ENCODE data around the gene SYNE1.

The SYNE1 gene

GRCh38 chr6:152420696-152421095, 216.5 kb downstream of the SYNE1 start:
- H4K20me1 ChIP-seq (ENCODE audit: low read depth, low read length) = no peaks in the 10 kb centered on the region
- no peak overlapping the region for H3K9ac ChIP-seq (ENCODE audit: low read length)
- H3K4me3 ChIP-seq (ENCODE audit: insufficient read depth, low read length, poor library complexity, severe bottlenecking) = no peak overlapping the region
- no peak overlapping the region for H2AFZ ChIP-seq (ENCODE audit: low read depth, low read length, severe bottlenecking)
- no peak overlapping the region for H3K4me2 ChIP-seq (ENCODE audit: low read depth, low read length, poor library complexity, severe bottlenecking)
- no peaks in the 10 kb centered on the region for H3K9me3 ChIP-seq (ENCODE audit: insufficient read depth, low read length)
- TF ChIP-seq EZH2phosphoT487 (conservative IDR thresholded peaks at IDR 0.05; ENCODE audit: low read length) = no peak
- no peak for TF ChIP-seq CTCF (IDR thresholded peaks at IDR 0.05; ENCODE audit: insufficient read depth, low read length, poor library complexity, severe bottlenecking)
- no peaks in the 10 kb centered on the region for H3F3A ChIP-seq (ENCODE audit: insufficient read depth)
- no peaks in the 10 kb centered on the region for H3K9me2 ChIP-seq (replicated peaks; ENCODE audit: insufficient read depth, low read length)
- H3K79me2 ChIP-seq (ENCODE audit: insufficient read depth, low read length) = no peaks in the 10 kb centered on the region
- no peaks in the 10 kb centered on the region for H3K27me3 ChIP-seq (ENCODE audit: low read length)
- H3K27ac ChIP-seq (ENCODE audit: low read depth, low read length) = no peak overlapping the region
- no peaks in the 10 kb centered on the region for H3K36me3 ChIP-seq (ENCODE audit: low read length)

GRCh38 chr6:152418551-152418950, 218.6 kb downstream of the SYNE1 start:
- no peaks in the 10 kb centered on the region for H3K36me3 ChIP-seq (ENCODE audit: low read length)
- H3K4me2 ChIP-seq (ENCODE audit: low read depth, low read length, poor library complexity, severe bottlenecking) = no peak overlapping the region
- H3K4me3 ChIP-seq (ENCODE audit: insufficient read depth, low read length, poor library complexity, severe bottlenecking) = no peak overlapping the region
- H4K20me1 ChIP-seq (ENCODE audit: low read depth, low read length) = no peaks in the 10 kb centered on the region
- no peaks in the 10 kb centered on the region for H3K9me2 ChIP-seq (replicated peaks; ENCODE audit: insufficient read depth, low read length)
- TF ChIP-seq EZH2phosphoT487 (conservative IDR thresholded peaks at IDR 0.05; ENCODE audit: low read length) = no peak
- no peak for TF ChIP-seq CTCF (IDR thresholded peaks at IDR 0.05; ENCODE audit: insufficient read depth, low read length, poor library complexity, severe bottlenecking)
- H3K9ac ChIP-seq (ENCODE audit: low read length) = no peak overlapping the region
- H2AFZ ChIP-seq (ENCODE audit: low read depth, low read length, severe bottlenecking) = no peak overlapping the region
- H3K27ac ChIP-seq (ENCODE audit: low read depth, low read length) = no peak overlapping the region
- H3K79me2 ChIP-seq (ENCODE audit: insufficient read depth, low read length) = no peaks in the 10 kb centered on the region
- H3K9me3 ChIP-seq (ENCODE audit: insufficient read depth, low read length) = no peaks in the 10 kb centered on the region
- H3K27me3 ChIP-seq (ENCODE audit: low read length) = no peaks in the 10 kb centered on the region
- no peaks in the 10 kb centered on the region for H3F3A ChIP-seq (ENCODE audit: insufficient read depth)

- Histone ChIP-seq H3K27me3 (ENCODE audit: low read length) (no peaks in the 10 kb centered on the region), H3K9ac (ENCODE audit: low read length) (no peak overlapping the region), H4K20me1 (ENCODE audit: low read depth, low read length) (no peaks in the 10 kb centered on the region), H2AFZ (ENCODE audit: low read depth, low read length, severe bottlenecking) (no peak overlapping the region), H3F3A (ENCODE audit: insufficient read depth) (no peaks in the 10 kb centered on the region), H3K4me2 (ENCODE audit: low read depth, low read length, poor library complexity, severe bottlenecking) (no peak overlapping the region), H3K9me3 (ENCODE audit: insufficient read depth, low read length) (no peaks in the 10 kb centered on the region), H3K9me2 (replicated peaks; ENCODE audit: insufficient read depth, low read length) (no peaks in the 10 kb centered on the region), H3K36me3 (ENCODE audit: low read length) (no peaks in the 10 kb centered on the region), H3K27ac (ENCODE audit: low read depth, low read length) (no peak overlapping the region), H3K79me2 (ENCODE audit: insufficient read depth, low read length) (no peaks in the 10 kb centered on the region), H3K4me3 (ENCODE audit: insufficient read depth, low read length, poor library complexity, severe bottlenecking) (no peak overlapping the region)
- no peak for TF ChIP-seq EZH2phosphoT487 (conservative IDR thresholded peaks at IDR 0.05; ENCODE audit: low read length)
- TF ChIP-seq CTCF (IDR thresholded peaks at IDR 0.05; ENCODE audit: insufficient read depth, low read length, poor library complexity, severe bottlenecking) = no peak
Observed at GRCh38 chr6:152416652-152417051, 220.5 kb downstream of the SYNE1 start.

All from SU-DHL-6 (cell line).